K562 (cell line): Measurements from ENCODE around the gene PCDHA11.

ENCODE experiments used
- BCL6 ChIP-seq: fragments of 250-450 bp; sonication (Bioruptor Pico); IDR thresholded peaks from 2 replicates; pipeline ENCODE4 v1.4.0; 2020
- CREB1 ChIP-seq, 2 experiments: sonication (generic) in 1 of 2; formaldehyde crosslinking in 1 of 2; IDR thresholded peaks; 2 replicates each; pipeline versions ENCODE4 v1.6.1 to v1.8.0; 2012 to 2022; ENCODE audit warnings: inconsistent platforms in 1 of 2, mild to moderate bottlenecking in 1 of 2, missing genetic modification reagents in 1 of 2, moderate library complexity in 1 of 2
- ELF1 ChIP-seq: fragments of 200-800 bp; sonication (Bioruptor generic); IDR thresholded peaks from 2 replicates; pipeline ENCODE4 v1.6.1; 2016; ENCODE audit warnings: missing genetic modification characterization, missing compliant biosample characterization
- GTF2A2 ChIP-seq: IDR thresholded peaks from 2 replicates; pipeline ENCODE4 v1.6.1; 2016; ENCODE audit warnings: mild to moderate bottlenecking, missing genetic modification characterization, missing compliant biosample characterization
- MXI1 ChIP-seq: IDR thresholded peaks from 2 replicates; pipeline ENCODE4 v1.6.1; 2011; ENCODE audit warnings: low read depth, mild to moderate bottlenecking, improper control_type of control experiment, low read length
- POLR2A ChIP-seq: fragments of 450-650 bp; conservative IDR thresholded peaks from 2 replicates; pipeline ENCODE4 v1.6.1; 2016
- SP1 ChIP-seq: sonication (generic); formaldehyde crosslinking; IDR thresholded peaks from 2 replicates; pipeline ENCODE4 v1.8.1; 2022; ENCODE audit warnings: mild to moderate bottlenecking, missing genetic modification reagents
- TBP ChIP-seq: optimal IDR thresholded peaks from 2 replicates; pipeline ENCODE3; 2011; ENCODE audit warnings: low read depth, low read length, improper control_type of control experiment
- ZBTB8A ChIP-seq: fragments of 450-650 bp; IDR thresholded peaks from 2 replicates; pipeline ENCODE4 v1.6.1; 2018; ENCODE audit warnings: mild to moderate bottlenecking, moderate library complexity; ENCODE audit not compliant: partially characterized antibody
- ZNF444 ChIP-seq: fragments of 250-450 bp; sonication (Bioruptor Pico); IDR thresholded peaks from 2 replicates; pipeline ENCODE4 v1.4.0; 2020; ENCODE audit warnings: mild to moderate bottlenecking, moderate library complexity
- ZZZ3 ChIP-seq: fragments of 450-650 bp; IDR thresholded peaks from 2 replicates; pipeline ENCODE4 v1.6.1; 2016; ENCODE audit warnings: antibody characterized with exemption, mild to moderate bottlenecking, moderate library complexity
- TF ChIP-seq, protein P1 (sequence below): IDR thresholded peaks from 2 replicates; pipeline ENCODE4 v1.6.1; 2011; ENCODE audit not compliant: insufficient read length; ENCODE audit errors: extremely low read depth
- TF ChIP-seq, protein P2 (sequence below), 2 experiments: fragments of 450-650 bp; formaldehyde crosslinking in 1 of 2; IDR thresholded peaks; 2 replicates each; pipeline versions ENCODE4 v1.4.0 to v1.6.1; 2014 to 2020; ENCODE audit warnings: mild to moderate bottlenecking in 2 of 2, borderline replicate concordance in 1 of 2, low read depth in 1 of 2

DNA sequence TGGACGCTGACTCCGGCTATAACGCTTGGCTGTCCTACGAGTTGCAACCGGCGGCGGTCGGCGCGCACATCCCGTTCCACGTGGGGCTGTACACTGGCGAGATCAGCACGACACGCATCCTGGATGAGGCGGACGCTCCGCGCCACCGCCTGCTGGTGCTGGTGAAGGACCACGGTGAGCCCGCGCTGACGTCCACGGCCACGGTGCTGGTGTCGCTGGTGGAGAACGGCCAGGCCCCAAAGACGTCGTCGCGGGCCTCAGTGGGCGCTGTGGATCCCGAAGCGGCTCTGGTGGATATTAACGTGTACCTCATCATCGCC lies 8.5 kb downstream of the PCDHA11 start:
- no peak for TF ChIP-seq CREB1 (IDR thresholded peaks at IDR 0.05)
- no peak for TF ChIP-seq CREB1 (CRISPR knock-in tag; IDR thresholded peaks at IDR 0.05)
- TF ChIP-seq SP1: no peak
- TF ChIP-seq TBP: no peak
- no peak for TF ChIP-seq POLR2A
- TF ChIP-seq GTF2A2: no peak
- TF ChIP-seq ZNF444 (CRISPR knock-in tag): no peak
- no peak for TF ChIP-seq MXI1
- no peak for TF ChIP-seq BCL6
- TF ChIP-seq, protein P1, sequence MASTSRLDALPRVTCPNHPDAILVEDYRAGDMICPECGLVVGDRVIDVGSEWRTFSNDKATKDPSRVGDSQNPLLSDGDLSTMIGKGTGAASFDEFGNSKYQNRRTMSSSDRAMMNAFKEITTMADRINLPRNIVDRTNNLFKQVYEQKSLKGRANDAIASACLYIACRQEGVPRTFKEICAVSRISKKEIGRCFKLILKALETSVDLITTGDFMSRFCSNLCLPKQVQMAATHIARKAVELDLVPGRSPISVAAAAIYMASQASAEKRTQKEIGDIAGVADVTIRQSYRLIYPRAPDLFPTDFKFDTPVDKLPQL: no peak
- TF ChIP-seq ZBTB8A: no peak
- TF ChIP-seq, protein P2, sequence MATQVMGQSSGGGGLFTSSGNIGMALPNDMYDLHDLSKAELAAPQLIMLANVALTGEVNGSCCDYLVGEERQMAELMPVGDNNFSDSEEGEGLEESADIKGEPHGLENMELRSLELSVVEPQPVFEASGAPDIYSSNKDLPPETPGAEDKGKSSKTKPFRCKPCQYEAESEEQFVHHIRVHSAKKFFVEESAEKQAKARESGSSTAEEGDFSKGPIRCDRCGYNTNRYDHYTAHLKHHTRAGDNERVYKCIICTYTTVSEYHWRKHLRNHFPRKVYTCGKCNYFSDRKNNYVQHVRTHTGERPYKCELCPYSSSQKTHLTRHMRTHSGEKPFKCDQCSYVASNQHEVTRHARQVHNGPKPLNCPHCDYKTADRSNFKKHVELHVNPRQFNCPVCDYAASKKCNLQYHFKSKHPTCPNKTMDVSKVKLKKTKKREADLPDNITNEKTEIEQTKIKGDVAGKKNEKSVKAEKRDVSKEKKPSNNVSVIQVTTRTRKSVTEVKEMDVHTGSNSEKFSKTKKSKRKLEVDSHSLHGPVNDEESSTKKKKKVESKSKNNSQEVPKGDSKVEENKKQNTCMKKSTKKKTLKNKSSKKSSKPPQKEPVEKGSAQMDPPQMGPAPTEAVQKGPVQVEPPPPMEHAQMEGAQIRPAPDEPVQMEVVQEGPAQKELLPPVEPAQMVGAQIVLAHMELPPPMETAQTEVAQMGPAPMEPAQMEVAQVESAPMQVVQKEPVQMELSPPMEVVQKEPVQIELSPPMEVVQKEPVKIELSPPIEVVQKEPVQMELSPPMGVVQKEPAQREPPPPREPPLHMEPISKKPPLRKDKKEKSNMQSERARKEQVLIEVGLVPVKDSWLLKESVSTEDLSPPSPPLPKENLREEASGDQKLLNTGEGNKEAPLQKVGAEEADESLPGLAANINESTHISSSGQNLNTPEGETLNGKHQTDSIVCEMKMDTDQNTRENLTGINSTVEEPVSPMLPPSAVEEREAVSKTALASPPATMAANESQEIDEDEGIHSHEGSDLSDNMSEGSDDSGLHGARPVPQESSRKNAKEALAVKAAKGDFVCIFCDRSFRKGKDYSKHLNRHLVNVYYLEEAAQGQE (IDR thresholded peaks at IDR 0.05; ENCODE audit: borderline replicate concordance): no peak
- TF ChIP-seq, protein P2 (CRISPR knock-in tag; IDR thresholded peaks at IDR 0.05; ENCODE audit: low read depth): no peak
- TF ChIP-seq ZZZ3: no peak
- no peak for TF ChIP-seq ELF1 (tag)
